ENCODE measurements around the gene ROCK2.

DNA sequence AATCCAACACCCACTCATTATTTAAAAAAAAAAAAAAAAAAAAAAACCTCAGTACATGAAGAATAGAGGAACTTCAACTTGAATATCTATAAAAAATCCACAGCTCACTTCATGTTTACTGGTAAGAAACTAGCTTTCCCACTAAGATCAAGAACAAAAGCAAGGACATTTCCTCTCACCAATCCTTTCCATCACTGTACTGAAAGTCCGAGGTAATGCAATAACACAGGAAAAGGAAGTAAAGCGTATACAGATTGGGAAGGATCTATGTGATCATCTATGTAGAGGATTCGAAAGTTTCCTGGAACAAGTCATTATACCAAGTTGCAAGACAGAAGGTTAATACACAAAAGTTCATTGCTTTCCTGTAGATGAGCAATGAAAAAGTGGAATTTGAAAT lies 63.2 kb downstream of the ROCK2 start:
- TF ChIP-seq, protein P1, sequence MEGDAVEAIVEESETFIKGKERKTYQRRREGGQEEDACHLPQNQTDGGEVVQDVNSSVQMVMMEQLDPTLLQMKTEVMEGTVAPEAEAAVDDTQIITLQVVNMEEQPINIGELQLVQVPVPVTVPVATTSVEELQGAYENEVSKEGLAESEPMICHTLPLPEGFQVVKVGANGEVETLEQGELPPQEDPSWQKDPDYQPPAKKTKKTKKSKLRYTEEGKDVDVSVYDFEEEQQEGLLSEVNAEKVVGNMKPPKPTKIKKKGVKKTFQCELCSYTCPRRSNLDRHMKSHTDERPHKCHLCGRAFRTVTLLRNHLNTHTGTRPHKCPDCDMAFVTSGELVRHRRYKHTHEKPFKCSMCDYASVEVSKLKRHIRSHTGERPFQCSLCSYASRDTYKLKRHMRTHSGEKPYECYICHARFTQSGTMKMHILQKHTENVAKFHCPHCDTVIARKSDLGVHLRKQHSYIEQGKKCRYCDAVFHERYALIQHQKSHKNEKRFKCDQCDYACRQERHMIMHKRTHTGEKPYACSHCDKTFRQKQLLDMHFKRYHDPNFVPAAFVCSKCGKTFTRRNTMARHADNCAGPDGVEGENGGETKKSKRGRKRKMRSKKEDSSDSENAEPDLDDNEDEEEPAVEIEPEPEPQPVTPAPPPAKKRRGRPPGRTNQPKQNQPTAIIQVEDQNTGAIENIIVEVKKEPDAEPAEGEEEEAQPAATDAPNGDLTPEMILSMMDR (tag by site-specific recombination; IDR thresholded peaks at IDR 0.05): no peak
- no peak for TF ChIP-seq ZNF707 (tag by site-specific recombination; IDR thresholded peaks at IDR 0.05)

Data from HEK293 (cell line).